OCI-LY7 (cell line): ENCODE results near the gene AMIGO3. TPM values are rescaled to one million over a fixed set of nuclear protein-coding genes. Genes with fewer than 3 reads are reported as not detected.

ENCODE experiments used
- BruUV-seq: library from RNA; stranded (reverse); fragments of 400-500 nt; replicated peaks from 2 replicates; lab custom pipeline; 2021; lab: Mats Ljungman, UMichigan
- CTCF ChIA-PET: fragments of 300-600 bp; sonication (Branson Sonifier 250); formaldehyde crosslinking; loops from one replicate; lab custom pipeline; 2022; ENCODE audit warnings: antibody characterized with exemption; ENCODE audit not compliant: unreplicated experiment; lab: Charles Lee
- POLR2A ChIA-PET: fragments of 300-600 bp; sonication (Branson Sonifier 250); formaldehyde crosslinking; loops from one replicate; lab custom pipeline; 2022; ENCODE audit warnings: antibody characterized with exemption; lab: Charles Lee
- DNase-seq: peaks from one replicate; pipeline ENCODE4 v3.0.0-alpha.2; 2015; ENCODE audit warnings: low spot score
- H2AFZ ChIP-seq: fragments of 200-600 bp; sonication (generic), shearing (Covaris generic); 2 replicates; pipeline ENCODE4 v1.6.1; 2014; ENCODE audit warnings: mild to moderate bottlenecking, antibody characterized with exemption, low read length, moderate library complexity
- H3K27ac ChIP-seq: fragments of 200-600 bp; sonication (generic); 2 replicates; pipeline ENCODE4 v1.5.1; 2014; ENCODE audit warnings: mixed run types, low read depth, mild to moderate bottlenecking, moderate library complexity, low read length, inconsistent platforms; ENCODE audit not compliant: poor library complexity, severe bottlenecking
- H3K36me3 ChIP-seq: fragments of 200-600 bp; sonication (generic); 2 replicates; pipeline ENCODE4 v1.6.1; 2014; ENCODE audit warnings: mild to moderate bottlenecking, antibody characterized with exemption, low read length, moderate library complexity, mixed read lengths; ENCODE audit not compliant: insufficient read depth
- H3K4me1 ChIP-seq: fragments of 200-600 bp; sonication (generic); 2 replicates; pipeline ENCODE4 v1.5.1; 2014; ENCODE audit warnings: mild to moderate bottlenecking, low read length; ENCODE audit not compliant: insufficient read depth, poor library complexity, severe bottlenecking
- H3K4me2 ChIP-seq: fragments of 200-600 bp; sonication (generic); 2 replicates; pipeline ENCODE4 v1.6.1; 2014; ENCODE audit warnings: mild to moderate bottlenecking, low read length
- H3K4me3 ChIP-seq: fragments of 200-600 bp; sonication (generic); 2 replicates; pipeline ENCODE4 v1.5.1; 2014; ENCODE audit warnings: mild to moderate bottlenecking, low read depth, low read length; ENCODE audit not compliant: poor library complexity, severe bottlenecking
- H3K79me2 ChIP-seq: fragments of 200-600 bp; sonication (generic); 2 replicates; pipeline ENCODE4 v1.6.1; 2016; ENCODE audit warnings: low read depth, mild to moderate bottlenecking, low read length, moderate library complexity, mixed read lengths; ENCODE audit not compliant: insufficient read depth
- H3K9me2 ChIP-seq: fragments of 200-600 bp; sonication (generic); 2 replicates; pipeline ENCODE4 v1.6.1; 2016; ENCODE audit warnings: mild to moderate bottlenecking, low read length, mixed read lengths; ENCODE audit not compliant: insufficient read depth
- H3K9me3 ChIP-seq: fragments of 200-600 bp; sonication (generic); 2 replicates; pipeline ENCODE4 v1.6.1; 2014; ENCODE audit warnings: mild to moderate bottlenecking, mixed run types, low read length, mixed read lengths
- H4K20me1 ChIP-seq: fragments of 200-600 bp; sonication (generic); 2 replicates; pipeline ENCODE4 v1.6.1; 2014; ENCODE audit warnings: mild to moderate bottlenecking, antibody characterized with exemption, low read length, moderate library complexity, mixed read lengths; ENCODE audit not compliant: insufficient read depth
- EZH2phosphoT487 ChIP-seq: fragments of 200-600 bp; sonication (generic); IDR thresholded peaks from 2 replicates; pipeline ENCODE4 v1.6.1; 2018; ENCODE audit warnings: low read depth, borderline replicate concordance, mild to moderate bottlenecking, mixed run types, antibody characterized with exemption, low read length, moderate library complexity, mixed read lengths
- intact Hi-C: fragments of 100-400 bp; cut with micrococcal nuclease; formaldehyde crosslinking; loops from one replicate; pipeline ENCODE4 v1.10.0; 2022; ENCODE audit not compliant: unreplicated experiment
- total RNA-seq, 2 experiments: library from RNA; depleted of rRNA in 1 of 2; stranded (reverse); fragments of >200 nt in 1 of 2; shearing (Covaris generic) in 1 of 2; gene quantifications; 2 replicates each; pipeline ENCODE4 v1.2.3, GENCODE V29; 2014 to 2022
- TF ChIP-seq, protein P1 (sequence below): fragments of 200-600 bp; sonication (generic); conservative IDR thresholded peaks from 2 replicates; pipeline ENCODE4 v1.5.1; 2014; ENCODE audit warnings: mild to moderate bottlenecking, antibody characterized with exemption, low read length, moderate library complexity, mixed read lengths

Gene AMIGO3
- total RNA-seq, 2 experiments from 2014 or later = 0.80 to 4.4 TPM

DNA sequence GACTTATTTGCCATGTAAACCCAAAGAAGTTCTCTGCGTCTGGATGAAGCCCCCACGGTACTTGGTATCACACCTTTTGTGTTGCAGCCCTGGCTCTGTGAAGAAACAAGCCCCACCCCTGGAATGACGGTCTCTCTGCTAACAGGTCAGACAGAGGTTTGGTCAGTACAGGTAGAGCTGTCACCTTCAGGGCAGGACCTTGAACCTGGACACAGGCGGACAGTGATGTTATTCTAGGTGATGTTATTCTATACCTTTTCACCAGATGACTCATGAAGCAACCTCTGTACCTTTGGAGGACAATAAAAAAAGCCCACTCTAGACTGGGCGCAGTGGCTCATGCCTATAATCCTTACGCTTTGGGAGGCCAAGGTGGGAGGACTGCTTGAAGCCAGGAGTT, 15.3 kb upstream of the AMIGO3 start:
- H3K9me3 ChIP-seq = no peaks in the 10 kb centered on the region
- CTCF ChIA-PET = no interaction called here
- no peaks in the 10 kb centered on the region for H3K4me1 ChIP-seq
- H2AFZ ChIP-seq = no peak overlapping the region
- H3K36me3 ChIP-seq = peaks cover 75% of the 10 kb centered on the region
- no peak for TF ChIP-seq EZH2phosphoT487
- TF ChIP-seq, protein P1, sequence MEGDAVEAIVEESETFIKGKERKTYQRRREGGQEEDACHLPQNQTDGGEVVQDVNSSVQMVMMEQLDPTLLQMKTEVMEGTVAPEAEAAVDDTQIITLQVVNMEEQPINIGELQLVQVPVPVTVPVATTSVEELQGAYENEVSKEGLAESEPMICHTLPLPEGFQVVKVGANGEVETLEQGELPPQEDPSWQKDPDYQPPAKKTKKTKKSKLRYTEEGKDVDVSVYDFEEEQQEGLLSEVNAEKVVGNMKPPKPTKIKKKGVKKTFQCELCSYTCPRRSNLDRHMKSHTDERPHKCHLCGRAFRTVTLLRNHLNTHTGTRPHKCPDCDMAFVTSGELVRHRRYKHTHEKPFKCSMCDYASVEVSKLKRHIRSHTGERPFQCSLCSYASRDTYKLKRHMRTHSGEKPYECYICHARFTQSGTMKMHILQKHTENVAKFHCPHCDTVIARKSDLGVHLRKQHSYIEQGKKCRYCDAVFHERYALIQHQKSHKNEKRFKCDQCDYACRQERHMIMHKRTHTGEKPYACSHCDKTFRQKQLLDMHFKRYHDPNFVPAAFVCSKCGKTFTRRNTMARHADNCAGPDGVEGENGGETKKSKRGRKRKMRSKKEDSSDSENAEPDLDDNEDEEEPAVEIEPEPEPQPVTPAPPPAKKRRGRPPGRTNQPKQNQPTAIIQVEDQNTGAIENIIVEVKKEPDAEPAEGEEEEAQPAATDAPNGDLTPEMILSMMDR = no peak
- H3K4me2 ChIP-seq = no peak overlapping the region
- no peaks in the 10 kb centered on the region for H3K9me2 ChIP-seq
- BruUV-seq = no TSS peak
- POLR2A ChIA-PET = interaction anchor here (1.5 kb wide), 1 partner anchor 10 kb away, joined by 4 read pairs; no protein-coding TSS in a partner anchor
- H3K79me2 ChIP-seq = no peaks in the 10 kb centered on the region
- DNase-seq = no peak
- no peaks in the 10 kb centered on the region for H4K20me1 ChIP-seq
- intact Hi-C loops = no loop called here
- H3K27ac ChIP-seq = no peak overlapping the region
- no peak overlapping the region for H3K4me3 ChIP-seq

DNA sequence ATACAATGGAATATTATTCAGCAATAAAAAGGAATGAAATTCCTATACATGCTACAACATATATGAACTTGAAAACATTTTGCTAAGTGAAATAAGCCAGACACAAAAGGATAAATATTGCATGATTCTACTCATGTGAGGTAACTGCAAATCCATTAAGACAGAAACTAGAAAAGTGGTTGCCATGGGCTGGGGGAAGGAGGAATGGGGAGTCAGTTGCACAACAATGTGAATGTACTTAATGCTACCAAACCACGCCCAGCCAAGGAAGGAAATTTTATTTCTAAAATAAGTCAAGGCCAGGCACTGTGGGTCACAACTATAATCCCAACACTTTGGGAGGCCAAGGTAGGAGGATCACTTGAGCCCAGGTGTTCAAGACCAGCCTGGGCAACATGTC, 14.1 kb upstream of the AMIGO3 start:
- no peaks in the 10 kb centered on the region for H3K9me2 ChIP-seq
- H2AFZ ChIP-seq = no peak overlapping the region
- POLR2A ChIA-PET = interaction anchor here (0.6 kb wide), 1 partner anchor 11 kb away, joined by 5 read pairs; no protein-coding TSS in a partner anchor
- no peak overlapping the region for H3K27ac ChIP-seq
- no TSS peak for BruUV-seq
- no peaks in the 10 kb centered on the region for H3K9me3 ChIP-seq
- H4K20me1 ChIP-seq = no peaks in the 10 kb centered on the region
- H3K4me2 ChIP-seq = no peak overlapping the region
- no peak for DNase-seq
- TF ChIP-seq, protein P1 = no peak
- no peak for TF ChIP-seq EZH2phosphoT487
- no peaks in the 10 kb centered on the region for H3K79me2 ChIP-seq
- H3K4me3 ChIP-seq = no peak overlapping the region
- intact Hi-C loops = no loop called here
- H3K4me1 ChIP-seq = no peaks in the 10 kb centered on the region
- peaks cover 76% of the 10 kb centered on the region for H3K36me3 ChIP-seq
- CTCF ChIA-PET = interaction anchor here (0.6 kb wide), 1 partner anchor 461 kb away, joined by 3 read pairs; no protein-coding TSS in a partner anchor

DNA sequence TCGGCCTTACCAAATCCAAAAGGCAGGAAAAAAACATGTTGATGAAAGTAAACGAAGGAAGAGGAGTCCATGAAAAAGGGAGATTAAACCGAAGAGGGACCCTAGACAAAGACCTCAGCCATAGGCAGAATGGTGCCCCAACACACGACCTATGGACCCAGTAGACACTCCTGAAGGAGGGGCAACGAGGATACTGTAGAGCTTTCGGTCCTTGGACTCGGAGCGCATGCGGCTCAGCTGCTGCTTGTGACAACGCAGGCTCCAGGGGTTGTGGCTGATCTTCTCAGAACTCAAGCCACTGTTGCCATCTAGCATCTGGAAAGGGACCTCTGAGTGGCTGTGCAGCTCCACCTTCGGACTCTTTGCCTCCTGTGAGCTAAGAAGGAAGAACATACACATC, 13.1 kb upstream of the AMIGO3 start:
- intact Hi-C loops = no loop called here
- Histone ChIP-seq H3K36me3 (peaks cover 72% of the 10 kb centered on the region), H3K4me2 (no peak overlapping the region), H3K4me3 (no peak overlapping the region), H3K27ac (no peak overlapping the region), H4K20me1 (no peaks in the 10 kb centered on the region), H3K79me2 (no peaks in the 10 kb centered on the region), H2AFZ (no peak overlapping the region), H3K9me3 (no peaks in the 10 kb centered on the region), H3K4me1 (peaks cover 5% of the 10 kb centered on the region), H3K9me2 (no peaks in the 10 kb centered on the region)
- no TSS peak for BruUV-seq
- CTCF ChIA-PET = no interaction called here
- no peak for DNase-seq
- TF ChIP-seq, protein P1 = no peak
- TF ChIP-seq EZH2phosphoT487 = no peak
- POLR2A ChIA-PET = no interaction called here
